SH-SY5Y (cell line): ENCODE data around the gene HRH1.

Experiments
- GATA2 ChIP-seq: IDR thresholded peaks from 2 replicates; pipeline ENCODE4 v1.6.1; 2011; ENCODE audit warnings: mild to moderate bottlenecking, low read depth, low read length
- GATA3 ChIP-seq: IDR thresholded peaks from 2 replicates; pipeline ENCODE4 v1.6.1; 2011; ENCODE audit warnings: low read depth, mild to moderate bottlenecking, low read length, moderate library complexity

DNA sequence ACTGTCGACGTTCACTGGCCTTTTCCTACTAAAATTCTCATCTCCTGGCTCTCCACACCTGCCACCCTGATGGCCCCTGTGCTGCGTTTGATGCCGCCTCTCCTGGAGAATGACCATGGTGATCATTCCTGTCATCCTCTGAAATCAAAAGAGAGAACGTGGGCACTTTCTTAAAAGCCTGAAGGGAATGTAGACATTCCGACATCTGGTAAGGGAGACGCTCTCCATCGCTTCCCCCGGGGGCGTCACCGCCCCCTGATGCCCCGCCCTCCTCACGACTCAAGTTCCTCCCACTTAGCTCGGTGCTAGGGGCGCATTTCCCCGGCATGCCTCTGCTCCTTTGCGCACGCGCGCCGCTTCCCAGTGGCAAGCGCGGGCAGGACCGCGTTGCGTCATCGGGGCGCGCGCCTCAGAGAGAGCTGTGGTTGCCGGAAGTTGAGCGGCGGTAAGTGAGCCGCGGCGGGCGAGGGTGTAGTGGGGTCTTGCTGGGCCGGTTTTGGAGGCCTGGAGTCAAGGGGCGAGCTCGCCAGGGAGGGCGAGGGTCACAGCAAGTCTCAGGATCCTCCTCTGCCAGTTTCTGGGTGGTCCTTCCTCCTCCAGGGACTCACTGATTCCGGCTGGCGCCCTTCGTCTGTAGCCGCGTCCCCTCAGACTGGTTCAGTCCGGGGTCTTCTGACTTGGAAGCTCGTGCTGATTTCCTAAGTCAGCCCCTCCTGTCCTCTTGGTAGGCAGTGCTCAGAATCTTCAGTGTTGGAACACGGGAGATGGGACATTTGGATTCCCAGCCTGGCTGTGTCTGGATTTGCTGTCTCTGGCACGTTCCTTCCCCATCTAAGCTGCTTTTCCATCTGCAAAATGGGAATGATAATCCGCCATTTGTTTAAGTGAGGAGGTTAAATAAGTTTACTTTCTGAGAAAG, 118.0 kb downstream of the HRH1 start, which contains the start of gene ATG7:
- TF ChIP-seq GATA2 (no peak), GATA3 (no peak)
